H1 (cell line): ENCODE results near the gene ATXN7. TPM values are rescaled to one million over a fixed set of nuclear protein-coding genes. Genes with fewer than 3 reads are reported as not detected.

Experiments
- CTCF ChIA-PET: fragments of 300-600 bp; sonication (Branson Sonifier 250); formaldehyde crosslinking; loops from one replicate; lab custom pipeline; 2021; ENCODE audit not compliant: partially characterized antibody; lab: Charles Lee
- POLR2A ChIA-PET: fragments of 300-600 bp; sonication (Branson Sonifier 250); formaldehyde crosslinking; loops from one replicate; lab custom pipeline; 2021; ENCODE audit warnings: inconsistent platforms; ENCODE audit not compliant: partially characterized antibody; lab: Charles Lee
- DNase-seq, 2 experiments: peaks; one replicate each; pipeline versions ENCODE4 v3.0.0 to v3.0.0-alpha.2; 2010 to 2022; ENCODE audit warnings: low spot score in 2 of 2, low read depth in 1 of 2, mixed read lengths in 1 of 2
- FAIRE-seq: peaks from 2 replicates; lab custom pipeline; 2011; peaks lifted over from hg19 to GRCh38; lab: Jason Lieb, UNC
- H2AFZ ChIP-seq: 2 replicates; pipeline ENCODE4 v1.8.1; 2012; ENCODE audit warnings: low read length, inconsistent platforms
- H2AK5ac ChIP-seq: 2 replicates; pipeline ENCODE4 v1.6.1; 2013; ENCODE audit warnings: low read depth, low read length
- H2BK120ac ChIP-seq: replicated peaks from 2 replicates; pipeline ENCODE3; 2013; ENCODE audit warnings: low read depth, low read length, inconsistent platforms
- H2BK12ac ChIP-seq: 2 replicates; pipeline ENCODE4 v1.6.1; 2013; ENCODE audit warnings: low read depth, low read length
- H2BK15ac ChIP-seq: 2 replicates; pipeline ENCODE4 v1.6.1; 2013; ENCODE audit warnings: low read length
- H2BK20ac ChIP-seq: 2 replicates; pipeline ENCODE4 v1.6.1; 2013; ENCODE audit warnings: low read length
- H2BK5ac ChIP-seq: 2 replicates; pipeline ENCODE4 v1.6.1; 2013; ENCODE audit warnings: low read depth, low read length
- H3K14ac ChIP-seq: 2 replicates; pipeline ENCODE4 v1.6.1; 2013; ENCODE audit warnings: inconsistent platforms; ENCODE audit not compliant: insufficient read length
- H3K18ac ChIP-seq: 2 replicates; pipeline ENCODE4 v1.6.1; 2013; ENCODE audit warnings: low read length; ENCODE audit errors: extremely low read depth
- H3K23ac ChIP-seq: 2 replicates; pipeline ENCODE4 v1.6.1; 2013; ENCODE audit warnings: inconsistent platforms; ENCODE audit not compliant: insufficient read length
- H3K23me2 ChIP-seq: 2 replicates; pipeline ENCODE4 v1.6.1; 2013; ENCODE audit warnings: low read depth, low read length
- H3K27ac ChIP-seq: 2 replicates; pipeline ENCODE4 v1.6.1; 2011; ENCODE audit warnings: low read depth, low read length, inconsistent platforms
- H3K27me3 ChIP-seq, 4 experiments: replicated peaks in 1 of 4; 1 replicate in 1 of 4; 2 replicates in 3 of 4; pipeline versions ENCODE4 v1.6.1 to v1.8.1; 2011 to 2013; ENCODE audit warnings: low read length in 3 of 4, mild to moderate bottlenecking in 3 of 4, inconsistent platforms in 2 of 4, mixed read lengths in 2 of 4, moderate library complexity in 1 of 4; ENCODE audit not compliant: control insufficient read depth in 3 of 4, insufficient read depth in 3 of 4; ENCODE audit errors: extremely low read depth in 1 of 4
- H3K36me3 ChIP-seq, 4 experiments: 2 replicates each; pipeline versions ENCODE4 v1.6.1 to v1.8.1; 2011 to 2013; ENCODE audit warnings: mild to moderate bottlenecking in 4 of 4, low read length in 3 of 4, moderate library complexity in 2 of 4, control low read depth in 1 of 4, inconsistent platforms in 1 of 4; ENCODE audit not compliant: insufficient read depth in 4 of 4, control insufficient read depth in 2 of 4
- H3K4ac ChIP-seq: replicated peaks from 2 replicates; pipeline ENCODE3; 2013; ENCODE audit warnings: low read length, low read depth, mixed read lengths, inconsistent platforms; ENCODE audit not compliant: insufficient read length
- H3K4me1 ChIP-seq, 4 experiments: replicated peaks in 1 of 4; 1 replicate in 1 of 4; 2 replicates in 3 of 4; pipeline versions ENCODE4 v1.6.1 to v1.8.1; 2011 to 2013; ENCODE audit warnings: low read length in 3 of 4, inconsistent platforms in 2 of 4, mixed read lengths in 1 of 4; ENCODE audit not compliant: insufficient read depth in 4 of 4, control insufficient read depth in 3 of 4
- H3K4me2 ChIP-seq, 2 experiments: 2 replicates each; pipeline versions ENCODE4 v1.6.1 to v1.8.1; 2011 to 2013; ENCODE audit warnings: low read depth in 2 of 2, low read length in 2 of 2, control low read depth in 1 of 2, inconsistent platforms in 1 of 2, mild to moderate bottlenecking in 1 of 2; ENCODE audit not compliant: insufficient read depth in 1 of 2
- H3K4me3 ChIP-seq, 4 experiments: fragments of 200-600, 300-600 bp in 1 of 4; sonication (generic), shearing (Covaris generic), sonication (Bioruptor Twin) in 1 of 4; 2 replicates each; pipeline versions ENCODE4 v1.5.1 to v1.8.1; 2011 to 2016; ENCODE audit warnings: low read length in 4 of 4, low read depth in 3 of 4, control low read depth in 2 of 4, inconsistent platforms in 2 of 4, mild to moderate bottlenecking in 2 of 4, mixed read lengths in 1 of 4, moderate library complexity in 1 of 4; ENCODE audit not compliant: insufficient read depth in 2 of 4; ENCODE audit errors: extremely low read depth in 1 of 4
- H3K56ac ChIP-seq: replicated peaks from 2 replicates; pipeline ENCODE3; 2013; ENCODE audit warnings: low read depth, mild to moderate bottlenecking, mixed read lengths, low read length, inconsistent platforms; ENCODE audit not compliant: insufficient read length
- H3K79me1 ChIP-seq: 2 replicates; pipeline ENCODE4 v1.6.1; 2013; ENCODE audit warnings: low read depth, low read length, control low read depth
- H3K79me2 ChIP-seq, 2 experiments: 2 replicates each; pipeline versions ENCODE4 v1.6.1 to v1.8.1; 2012 to 2013; ENCODE audit warnings: low read length in 2 of 2, mild to moderate bottlenecking in 2 of 2, inconsistent platforms in 1 of 2; ENCODE audit not compliant: insufficient read depth in 2 of 2, control insufficient read depth in 1 of 2
- H3K9ac ChIP-seq, 4 experiments: replicated peaks in 1 of 4; 1 replicate in 1 of 4; 2 replicates in 3 of 4; pipeline versions ENCODE4 v1.6.1 to v1.8.1; 2011 to 2013; ENCODE audit warnings: low read depth in 3 of 4, low read length in 3 of 4, control low read depth in 2 of 4, mild to moderate bottlenecking in 2 of 4, moderate library complexity in 2 of 4, inconsistent platforms in 1 of 4; ENCODE audit errors: extremely low read depth in 1 of 4
- H3K9me3 ChIP-seq, 2 experiments: 2 replicates each; pipeline versions ENCODE4 v1.6.1 to v1.8.1; 2012 to 2013; ENCODE audit warnings: mild to moderate bottlenecking in 2 of 2, moderate library complexity in 2 of 2, control low read depth in 1 of 2, inconsistent platforms in 1 of 2, low read depth in 1 of 2, low read length in 1 of 2, mixed read lengths in 1 of 2; ENCODE audit not compliant: insufficient read depth in 2 of 2
- H4K20me1 ChIP-seq, 2 experiments: replicated peaks in 1 of 2; 2 replicates each; pipeline versions ENCODE3 to v1.8.1; 2011 to 2013; ENCODE audit warnings: inconsistent platforms in 2 of 2, low read length in 2 of 2, mild to moderate bottlenecking in 1 of 2; ENCODE audit not compliant: insufficient read depth in 2 of 2, control insufficient read depth in 1 of 2
- H4K5ac ChIP-seq: 2 replicates; pipeline ENCODE4 v1.6.1; 2013; ENCODE audit warnings: low read length, low read depth, mixed read lengths, inconsistent platforms; ENCODE audit not compliant: insufficient read length
- H4K8ac ChIP-seq: 2 replicates; pipeline ENCODE4 v1.8.0; 2013; ENCODE audit warnings: mild to moderate bottlenecking, moderate library complexity, low read length, inconsistent platforms; ENCODE audit not compliant: insufficient read depth; ENCODE audit errors: extremely low read depth
- H4K91ac ChIP-seq: replicated peaks from 2 replicates; pipeline ENCODE3; 2013; ENCODE audit warnings: low read length, mixed read lengths, inconsistent platforms; ENCODE audit not compliant: insufficient read length
- CEBPB ChIP-seq: IDR thresholded peaks from 2 replicates; pipeline ENCODE4 v1.6.1; 2012; ENCODE audit warnings: low read depth, low read length
- CHD1 ChIP-seq: IDR thresholded peaks from 2 replicates; pipeline ENCODE4 v1.6.1; 2012; ENCODE audit warnings: low read depth, low read length, improper control_type of control experiment
- HDAC2 ChIP-seq, 2 experiments: fragments of 300-600 bp in 1 of 2; sonication (generic) in 1 of 2; IDR thresholded peaks; 2 replicates each; pipeline ENCODE4 v1.6.1; 2011 to 2012; ENCODE audit warnings: low read depth in 2 of 2, low read length in 2 of 2, mild to moderate bottlenecking in 2 of 2, moderate library complexity in 2 of 2, borderline replicate concordance in 1 of 2, inconsistent platforms in 1 of 2
- KDM5A ChIP-seq: fragments of 200-600 bp; IDR thresholded peaks from 2 replicates; pipeline ENCODE4 v1.7.1; 2012; ENCODE audit warnings: mild to moderate bottlenecking, low read length, inconsistent platforms, mixed read lengths
- MAFK ChIP-seq: IDR thresholded peaks from 2 replicates; pipeline ENCODE4 v1.6.1; 2012; ENCODE audit warnings: low read depth, mild to moderate bottlenecking, improper control_type of control experiment, low read length
- WGBS, 2 experiments: shearing (Covaris generic) in 1 of 2; methylation state at CpG; one replicate each; pipeline versions ENCODE4 v1.1.6 to v1.1.7; 2013 to 2015; ENCODE audit warnings: low lambda C conversion rate in 2 of 2, mixed read lengths in 2 of 2, inconsistent platforms in 1 of 2, low coverage in 1 of 2, missing lambda C conversion rate in 1 of 2; ENCODE audit not compliant: insufficient replicate concordance in 2 of 2, insufficient coverage in 1 of 2, insufficient read length in 1 of 2; ENCODE audit errors: extremely low coverage in 1 of 2, missing lambda C conversion rate in 1 of 2; 5-methylcytosine and 5-hydroxymethylcytosine counted together
- polyA plus RNA-seq, 7 experiments: library from polyadenylated mRNA; depleted of rRNA in 3 of 7; stranded (reverse) in 5 of 7; unstranded in 2 of 7; fragments of >200 nt in 5 of 7; fragments of 200-250 nt in 2 of 7; gene quantifications; 1 replicate in 5 of 7; 2 replicates in 1 of 7; 4 replicates in 1 of 7; pipeline versions ENCODE4 v1.2.1 to v1.2.3, GENCODE V29; 2011 to 2013; ENCODE audit warnings: missing spikeins in 2 of 7, mixed read lengths in 2 of 7
- total RNA-seq: library from RNA; stranded (reverse); fragmentation: NEBNext Ultra II Directional; extraction: Animal tissue kit (Norgen Biotek cat#: 25700); gene quantifications from 2 replicates; pipeline ENCODE4 v1.2.1, GENCODE V29; 2021
- TF ChIP-seq, protein P1 (sequence below): IDR thresholded peaks from 2 replicates; pipeline ENCODE4 v1.6.1; 2011; ENCODE audit warnings: low read depth, mild to moderate bottlenecking, low read length; ENCODE audit not compliant: insufficient read depth

The ATXN7 gene
- total and polyA plus RNA-seq, 2 of the 8 experiments (the other 6 are each of a cell fraction or from before 2014, with no cell fraction given) = 15.5 to 16.8 TPM

DNA sequence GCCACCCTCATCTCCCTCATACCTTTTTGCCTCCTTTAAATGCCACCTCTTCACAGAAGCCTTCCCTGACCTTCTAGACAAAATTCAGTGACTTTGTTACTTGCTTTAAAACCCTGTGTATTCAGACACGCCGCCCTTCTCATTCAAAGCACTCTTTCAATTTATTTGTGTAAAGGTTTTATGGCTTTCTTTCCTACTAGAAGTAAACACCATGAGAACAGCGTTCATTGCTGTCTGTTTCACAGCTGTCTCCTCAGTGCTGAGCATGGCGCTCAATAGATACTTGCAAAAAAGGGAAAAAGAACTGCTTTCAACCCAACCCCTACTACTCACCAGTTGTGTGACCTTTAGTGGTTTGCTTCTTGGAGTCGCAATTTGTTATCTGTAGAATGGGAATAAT is 17.0 kb downstream of the ATXN7 start:
- H3K23me2 ChIP-seq = peaks cover 1% of the 10 kb centered on the region; the same call in 1 of the 2 replicates
- peaks cover 0 to 32% of the 10 kb centered on the region in 2 experiments; a peak in 3 of 4 replicates for H3K79me2 ChIP-seq
- no peak overlapping the region for H3K4me3 ChIP-seq
- no peak overlapping the region for H2BK20ac ChIP-seq
- no peak overlapping the region for H2BK5ac ChIP-seq
- no peak overlapping the region for H2AK5ac ChIP-seq
- H3K79me1 ChIP-seq = no peaks in the 10 kb centered on the region; the same call in none of the 2 replicates
- no peaks in the 10 kb centered on the region for H3K36me3 ChIP-seq
- no peak overlapping the region for H3K27ac ChIP-seq
- no peak overlapping the region for H3K14ac ChIP-seq
- H4K5ac ChIP-seq = no peak overlapping the region
- peaks cover 2 to 3% of the 10 kb centered on the region in 2 experiments for H4K20me1 ChIP-seq
- ChIA-PET POLR2A (no interaction called here), CTCF (no interaction called here)
- 85% methylated on average over 5 of the region's 5 CpGs; no CpG with 5 or more reads in 1 of the 2 experiments for WGBS, 2 experiments
- H3K4me1 ChIP-seq = peaks cover 2 to 9% (median 7%) of the 10 kb centered on the region in 4 experiments; a peak in 5 of 7 replicates
- H4K8ac ChIP-seq = no peak overlapping the region
- no peak for DNase-seq
- no peaks in the 10 kb centered on the region for H3K27me3 ChIP-seq
- FAIRE-seq = no peak
- no peak overlapping the region for H2AFZ ChIP-seq
- TF ChIP-seq MAFK (no peak), CEBPB (no peak), KDM5A (no peak), HDAC2 (IDR thresholded peaks at IDR 0.05; ENCODE audit: borderline replicate concordance in 1 of 2, low read depth in 2 of 2, low read length in 2 of 2) (no peak), CHD1 (no peak)
- TF ChIP-seq, protein P1, sequence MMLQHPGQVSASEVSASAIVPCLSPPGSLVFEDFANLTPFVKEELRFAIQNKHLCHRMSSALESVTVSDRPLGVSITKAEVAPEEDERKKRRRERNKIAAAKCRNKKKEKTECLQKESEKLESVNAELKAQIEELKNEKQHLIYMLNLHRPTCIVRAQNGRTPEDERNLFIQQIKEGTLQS = no peak
- TF ChIP-seq, all 59 proteins: peak for 0
- H3K4me2 ChIP-seq = no peak overlapping the region
- H2BK120ac ChIP-seq = no peak overlapping the region
- no peak overlapping the region for H3K9ac ChIP-seq
- no peak overlapping the region for H3K4ac ChIP-seq
- H4K91ac ChIP-seq = no peak overlapping the region
- no peak overlapping the region for H2BK15ac ChIP-seq
- H3K18ac ChIP-seq = no peak overlapping the region
- H2BK12ac ChIP-seq = no peak overlapping the region
- H3K9me3 ChIP-seq = no peaks in the 10 kb centered on the region
- H3K23ac ChIP-seq = no peak overlapping the region
- no peak overlapping the region for H3K56ac ChIP-seq
